Glomerular visceral epithelial cell (primary cell): Measurements from ENCODE around the gene BBS9.
"Not testable (repeated sequence)": the region's sequence is repeated elsewhere in the genome, so short reads cannot be mapped to it uniquely, and the experiment has no call there.

Source experiments
- DNase-seq: peaks from one replicate; pipeline ENCODE4 v3.0.0-alpha.2; 2016; ENCODE audit errors: extremely low spot score

The BBS9 gene

GRCh38 chr7:33128990-33129805 is at the start of gene BBS9:
Gene BBS9 (plus strand): TSS chr7:33129564. CDS start chr7:33146253, 16,689 bp downstream.
- DNase-seq = peak; percentile 92

DNA sequence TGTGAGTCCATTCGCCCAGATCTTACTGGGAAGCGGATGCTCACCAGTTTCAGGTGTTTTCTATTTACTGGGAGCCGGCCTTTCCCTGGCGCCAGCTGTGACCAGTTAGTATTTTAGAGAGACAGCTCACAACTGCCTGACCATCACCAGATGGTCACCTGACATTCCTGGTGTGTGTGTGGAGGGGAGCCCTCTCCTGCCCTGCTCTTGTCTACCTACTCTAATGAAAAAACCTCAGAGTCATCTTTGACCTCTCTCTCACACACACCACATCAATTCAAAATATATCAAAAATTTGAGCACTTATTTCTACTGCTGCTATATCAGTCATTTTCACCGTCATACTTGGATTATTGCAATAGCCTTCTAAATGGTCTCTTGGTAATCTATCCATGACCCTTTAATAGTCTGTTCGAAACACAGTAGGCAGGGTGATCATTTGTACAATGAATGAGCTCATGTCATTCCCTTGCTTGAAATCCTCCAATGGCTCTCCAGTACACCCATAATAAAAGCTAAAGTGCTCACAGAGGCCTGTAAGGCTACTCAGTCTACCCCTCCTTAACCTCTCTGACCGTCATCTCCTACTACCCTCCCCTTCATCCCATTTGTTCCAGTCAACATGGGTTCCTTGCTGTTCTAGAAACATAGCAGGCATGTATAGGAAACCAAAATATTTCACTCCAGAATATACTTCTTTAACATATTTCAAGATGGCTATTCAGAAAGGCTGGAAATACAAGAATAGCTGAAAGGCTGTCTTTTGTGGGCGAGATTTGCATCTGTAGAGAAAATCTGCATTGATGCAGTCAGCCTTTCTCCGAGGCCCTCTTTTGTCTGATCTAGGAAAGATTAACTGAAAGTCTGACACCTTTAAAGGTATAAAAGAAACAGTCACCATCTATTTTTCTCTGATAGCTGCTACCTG is 49.3 kb upstream of the BBS9 start:
- no peak for DNase-seq

DNA sequence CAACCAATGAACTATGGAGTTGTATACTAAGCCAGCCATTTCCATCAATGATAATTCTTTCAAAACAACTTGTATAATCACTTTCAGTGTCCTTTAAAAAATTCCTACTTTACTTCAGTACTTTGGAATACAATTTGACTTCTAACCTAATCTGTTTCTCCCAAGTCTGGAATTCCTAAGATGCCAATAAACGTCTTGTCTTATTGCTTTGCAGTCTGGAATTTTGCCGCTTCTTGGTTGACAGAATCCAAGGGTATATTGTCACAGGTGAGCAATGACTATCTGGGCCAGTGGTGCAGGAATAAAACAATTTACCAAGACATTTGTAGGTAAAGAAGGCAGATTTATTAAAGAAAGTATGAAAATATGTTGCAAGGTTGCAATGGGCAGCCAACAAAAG is 42.0 kb upstream of the BBS9 start:
- DNase-seq = no peak

DNA sequence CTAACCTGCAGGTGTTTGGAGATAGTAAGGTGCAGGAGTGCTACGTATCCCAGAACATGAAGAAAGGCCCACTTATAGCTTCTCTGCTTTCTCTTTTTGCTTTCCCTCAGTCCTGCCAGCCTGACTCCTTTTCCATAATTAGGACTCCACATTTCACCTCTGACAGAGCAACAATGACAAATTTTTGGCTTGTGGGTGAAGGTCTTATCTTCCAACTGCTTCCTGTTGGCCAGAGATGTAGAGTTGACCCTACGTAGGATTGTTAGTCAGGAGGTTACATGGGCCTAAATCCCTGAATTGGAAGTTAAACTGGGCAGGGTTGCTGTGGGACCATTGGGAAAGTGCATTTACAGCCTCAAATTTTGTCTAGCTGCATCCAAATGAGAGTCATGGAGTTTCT is 41.5 kb upstream of the BBS9 start:
- DNase-seq = no peak

DNA sequence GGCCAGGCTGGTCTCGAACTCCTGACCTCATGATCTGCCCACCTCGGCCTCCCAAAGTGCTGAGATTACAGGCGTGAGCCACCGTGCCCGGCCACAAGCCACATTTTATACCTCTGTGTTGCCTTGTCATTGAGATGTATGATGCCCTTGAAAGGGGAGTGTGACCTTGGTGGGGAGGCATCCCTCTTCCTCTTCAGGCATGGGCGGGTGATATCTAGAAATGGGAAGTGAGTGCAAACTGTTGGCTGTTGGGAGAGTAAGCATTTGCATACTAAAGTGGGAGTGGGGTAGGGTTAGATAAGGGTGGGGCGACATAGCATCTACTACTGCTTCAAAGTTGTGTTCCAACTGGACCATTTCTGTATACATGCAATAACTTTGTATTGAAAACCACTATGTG is 40.2 kb upstream of the BBS9 start:
- DNase-seq = no peak

DNA sequence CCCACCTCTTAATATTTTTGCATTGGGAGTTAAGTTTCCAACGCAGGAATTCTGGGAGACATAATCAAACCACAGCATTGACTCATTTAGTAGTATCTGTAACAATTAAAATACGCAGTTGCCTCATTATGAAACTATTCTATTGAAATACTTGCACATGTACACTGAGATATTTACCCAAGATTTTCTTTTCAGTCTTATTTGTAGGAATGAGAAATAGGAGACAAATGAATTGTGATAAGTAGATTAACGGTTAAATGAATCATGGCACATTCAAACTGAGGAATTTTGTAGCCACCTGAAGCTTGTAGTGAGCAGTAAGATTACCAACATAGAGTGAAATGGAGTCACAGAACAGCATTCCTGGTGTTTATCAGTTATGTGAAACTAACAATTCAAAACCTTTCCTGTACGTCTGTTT is 38.2 kb upstream of the BBS9 start:
- DNase-seq = no peak

GRCh38 chr7:33091641-33092191 is 37.6 kb upstream of the BBS9 start:
- no peak for DNase-seq

DNA sequence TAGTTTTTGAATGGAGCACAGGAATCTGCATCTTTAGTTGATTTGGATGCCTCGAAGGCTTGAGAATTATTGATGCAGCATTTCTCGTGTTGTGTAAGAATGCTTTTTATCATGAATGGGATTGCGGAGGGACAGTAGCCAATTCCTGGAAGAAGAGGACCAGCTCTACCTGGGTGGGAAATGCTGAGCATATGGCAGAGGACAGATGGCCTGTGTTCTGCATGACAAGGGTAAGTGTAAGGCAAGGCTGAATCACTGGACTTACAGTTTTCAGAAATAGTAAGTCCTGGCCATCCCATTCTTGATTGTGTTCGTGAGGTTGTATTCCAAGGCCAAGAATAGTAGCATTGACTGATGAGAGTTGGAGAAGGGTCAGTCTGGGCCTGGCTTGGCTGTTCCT is 36.1 kb upstream of the BBS9 start:
- no peak for DNase-seq

GRCh38 chr7:33094745-33095275 is 34.6 kb upstream of the BBS9 start:
- not testable (repeated sequence) for DNase-seq

GRCh38 chr7:33099154-33099940 is 30.0 kb upstream of the BBS9 start:
- DNase-seq = no peak

DNA sequence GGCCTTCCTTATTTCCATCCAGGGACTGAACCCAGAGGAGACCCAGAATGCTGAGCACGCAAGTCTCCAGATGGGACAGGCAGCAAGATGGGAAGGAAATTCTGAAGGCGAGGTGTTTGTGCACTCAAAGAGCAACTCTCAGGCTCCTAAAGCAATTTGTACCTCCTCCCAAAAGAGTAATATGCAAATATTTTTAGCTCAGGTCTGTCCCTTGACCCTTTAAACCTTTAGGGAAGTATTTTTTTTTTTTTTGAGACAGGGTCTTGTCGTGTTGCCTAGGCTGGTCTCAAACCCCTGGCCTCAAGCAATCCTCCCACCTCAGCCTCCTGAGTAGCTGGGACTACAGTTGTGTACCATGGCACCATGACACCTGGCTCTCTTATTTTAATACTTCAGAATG is 28.6 kb upstream of the BBS9 start:
- no peak for DNase-seq

DNA sequence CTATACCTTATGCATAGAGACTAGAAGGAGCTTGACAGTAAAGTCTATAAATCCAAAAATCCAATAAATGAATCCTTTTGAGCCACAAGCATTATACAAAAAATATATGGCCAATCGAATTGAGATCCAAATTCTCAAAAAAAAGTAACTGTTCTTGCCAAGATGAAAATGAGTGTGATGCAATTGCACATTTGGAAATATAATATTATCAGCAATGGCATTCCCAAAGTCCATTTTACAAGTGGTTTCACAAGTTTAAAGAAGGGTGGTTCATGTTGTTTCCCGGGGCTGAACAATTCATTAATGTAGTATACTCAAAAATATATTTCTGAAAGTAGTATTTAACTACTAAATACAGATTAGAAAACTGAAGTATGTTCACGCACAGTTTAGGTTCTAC is 27.5 kb upstream of the BBS9 start:
- DNase-seq = no peak

DNA sequence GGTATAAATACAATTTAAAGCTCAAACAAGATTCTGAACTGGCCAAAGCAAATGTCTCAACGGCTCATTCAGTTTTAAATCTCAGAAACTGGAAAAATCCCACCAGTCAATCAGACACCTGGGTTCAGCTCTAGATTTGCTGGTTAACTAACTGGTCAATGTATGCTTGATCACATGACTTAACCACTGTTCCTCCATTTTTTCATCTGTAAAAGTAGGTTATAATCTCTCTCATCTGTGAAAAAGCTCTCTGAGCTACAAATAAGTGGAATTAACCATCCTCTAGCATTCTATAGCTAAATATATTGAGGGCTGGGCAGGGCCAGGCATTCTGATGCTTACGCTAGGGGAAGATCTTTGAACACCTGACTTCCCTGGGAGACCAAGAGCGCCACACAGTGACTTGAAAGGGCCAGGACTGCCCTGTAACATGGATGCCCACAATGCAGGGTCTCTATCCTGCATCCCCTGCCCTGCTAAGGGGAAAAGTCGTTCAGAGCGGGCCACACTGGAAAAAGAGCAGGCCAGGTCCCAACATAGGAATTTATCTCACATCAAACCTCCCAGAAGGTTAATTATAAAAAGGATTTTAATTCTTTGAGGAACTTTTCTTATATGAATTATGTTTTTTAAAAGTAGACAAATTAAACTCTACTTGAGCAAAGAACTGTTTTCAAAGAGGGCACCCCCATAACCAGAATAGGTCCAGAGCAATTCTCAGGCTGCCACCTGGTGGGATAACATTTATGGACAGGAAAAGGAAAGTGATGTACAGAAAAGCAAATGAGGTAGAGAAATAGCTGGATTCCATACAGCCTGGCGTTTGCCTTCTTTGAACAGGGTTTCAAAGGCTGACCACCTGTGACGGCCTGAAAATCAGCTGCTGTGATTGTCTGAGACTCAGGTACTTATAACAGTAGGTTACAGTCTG is 22.0 kb upstream of the BBS9 start:
- peak; percentile 58 for DNase-seq

DNA sequence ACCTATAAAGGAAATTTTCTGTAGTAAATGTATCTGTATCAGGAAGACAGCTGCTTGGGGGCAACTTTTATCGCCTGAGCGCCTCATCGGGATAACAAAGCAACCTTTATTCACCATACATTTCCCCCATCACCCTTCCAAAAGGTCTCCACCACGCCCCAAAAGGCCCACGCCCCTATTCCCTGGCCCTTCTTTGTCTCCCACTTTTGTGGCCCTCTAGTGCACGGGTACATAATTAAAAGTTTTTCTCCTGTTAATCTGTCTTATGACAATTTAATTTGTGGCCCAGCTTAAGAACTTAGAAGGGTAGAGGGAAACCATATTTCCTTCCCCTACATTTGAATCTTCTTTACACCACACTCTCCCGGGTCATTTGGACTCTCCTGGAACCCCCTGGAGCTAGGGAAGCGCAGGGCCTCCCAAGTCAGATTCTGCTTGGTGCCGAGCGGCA is 20.8 kb upstream of the BBS9 start:
- peak; percentile 44 for DNase-seq

- DNase-seq = peak; percentile 78
Observed at GRCh38 chr7:33109005-33109757, 20.2 kb upstream of the BBS9 start, which contains the start of gene RP9. Gene RP9 (minus strand): TSS chr7:33109404. CDS start chr7:33109372, 32 bp downstream.

DNA sequence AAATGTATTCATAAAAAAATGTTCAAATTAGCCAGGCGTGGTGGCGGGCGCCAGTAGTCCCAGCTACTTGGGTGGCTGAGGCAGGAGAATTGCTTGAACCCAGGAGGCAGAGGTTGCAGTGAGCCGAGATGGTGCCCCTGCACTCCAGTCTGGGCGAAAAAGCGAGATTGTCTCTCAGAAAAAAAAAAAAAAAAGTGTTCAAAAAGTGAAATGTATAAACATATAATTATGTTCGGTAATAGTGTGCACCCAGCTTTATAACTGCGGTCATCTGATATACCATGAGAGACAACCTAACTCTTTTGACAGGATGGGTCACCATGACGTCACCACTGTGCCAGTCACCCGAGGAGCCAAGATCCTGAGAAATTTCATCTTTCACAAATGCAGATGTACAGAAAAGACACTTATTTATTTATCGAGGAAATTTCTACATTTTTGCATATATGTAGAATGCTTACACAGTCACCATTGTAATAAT is 19.6 kb upstream of the BBS9 start:
- peak; percentile 15 for DNase-seq

GRCh38 chr7:33111614-33112013 is 17.8 kb upstream of the BBS9 start:
- no peak for DNase-seq

- no peak for DNase-seq
Observed at GRCh38 chr7:33114976-33115375, 14.4 kb upstream of the BBS9 start.

DNA sequence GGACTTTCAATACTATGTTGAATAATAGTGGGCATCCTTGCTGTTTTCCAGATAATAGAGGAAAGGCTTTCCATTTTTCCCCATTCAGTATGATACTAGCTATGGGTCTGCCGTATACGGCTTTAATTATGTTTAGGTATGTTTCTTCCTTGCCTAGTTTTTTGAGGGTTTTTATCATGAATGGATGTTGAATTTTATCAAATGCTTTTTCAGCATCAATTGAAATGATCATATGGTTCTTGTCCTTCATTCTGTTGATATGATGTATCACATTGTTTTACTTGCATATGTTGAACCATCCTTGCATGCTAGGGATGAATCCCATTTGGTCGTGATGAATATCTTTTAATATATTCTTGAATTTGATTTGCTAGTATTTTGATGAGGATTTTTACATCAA is 11.0 kb upstream of the BBS9 start:
- no peak for DNase-seq
